Right lung (tissue), 5 donors: Measurements from ENCODE around the gene FHIT. TPM values are rescaled to one million over a fixed set of nuclear protein-coding genes. Genes with fewer than 3 reads are reported as not detected.
A peak's percentile ranks its signal among the peaks of the same experiment; 100 is the strongest.
"Not testable (repeated sequence)": the region's sequence is repeated elsewhere in the genome, so short reads cannot be mapped to it uniquely, and the experiment has no call there.

ENCODE experiments used
- DNase-seq, 2 donors: peaks; one replicate each; pipeline ENCODE4 v3.0.0-alpha.2; 2013
- polyA plus RNA-seq, 5 donors: library from polyadenylated mRNA; unstranded; fragments of 120-200 nt; gene quantifications; one replicate each; pipeline versions ENCODE4 v1.2.1 to v1.2.3, GENCODE V29; 2013; ENCODE audit warnings: inconsistent platforms in 1 of 5, low replicate concordance in 1 of 5; ENCODE audit not compliant: insufficient read length in 5 of 5, insufficient read depth in 1 of 5

The FHIT gene
- polyA plus RNA-seq, 5 donors: 9.1 to 17.8 (median 10.6) TPM

DNA sequence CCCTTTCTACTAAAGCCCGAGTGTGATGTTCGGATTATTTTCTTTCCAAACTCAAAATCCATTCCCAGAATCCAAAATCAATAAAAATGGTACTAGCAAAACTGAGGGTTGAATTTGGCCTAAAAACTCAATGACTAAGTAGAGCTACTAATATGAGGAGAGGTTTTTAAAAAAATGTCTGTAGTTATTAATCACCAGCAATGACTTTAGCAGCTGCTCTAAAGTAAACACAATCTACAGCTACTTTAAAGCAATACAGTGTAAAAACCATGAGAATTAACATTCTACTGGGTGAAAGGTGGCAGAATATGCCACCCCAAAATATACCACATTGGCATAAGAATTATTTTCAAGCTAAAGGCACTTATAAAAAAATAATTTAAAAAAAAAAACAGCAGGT lies 23.5 kb downstream of the FHIT start:
- DNase-seq: peak; percentile 24 to 38

DNA sequence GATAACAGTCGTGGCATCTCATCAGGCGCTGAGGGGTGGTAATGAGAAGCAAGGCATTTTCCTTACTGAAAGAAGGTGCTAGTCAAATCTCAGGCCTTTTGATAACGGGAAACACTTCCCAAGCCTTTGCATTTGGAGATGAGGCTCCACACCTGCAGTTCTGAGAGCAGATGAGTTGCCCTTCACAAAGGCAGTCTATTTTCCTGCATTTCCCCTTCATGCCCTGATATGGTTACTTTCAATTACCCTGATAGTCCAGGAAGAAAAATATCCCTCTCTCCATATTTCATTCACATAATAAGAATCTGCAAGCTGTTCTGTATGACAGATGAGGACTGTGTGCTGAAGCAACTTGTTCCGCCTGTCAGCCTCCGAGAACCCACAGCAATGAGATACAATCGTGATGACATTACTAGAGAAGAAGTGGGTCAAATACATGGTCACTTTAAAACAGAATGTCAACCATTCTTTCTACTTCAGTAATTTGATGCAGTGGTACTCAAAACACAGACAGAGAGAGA lies 25.0 kb downstream of the FHIT start:
- no peak for DNase-seq

DNA sequence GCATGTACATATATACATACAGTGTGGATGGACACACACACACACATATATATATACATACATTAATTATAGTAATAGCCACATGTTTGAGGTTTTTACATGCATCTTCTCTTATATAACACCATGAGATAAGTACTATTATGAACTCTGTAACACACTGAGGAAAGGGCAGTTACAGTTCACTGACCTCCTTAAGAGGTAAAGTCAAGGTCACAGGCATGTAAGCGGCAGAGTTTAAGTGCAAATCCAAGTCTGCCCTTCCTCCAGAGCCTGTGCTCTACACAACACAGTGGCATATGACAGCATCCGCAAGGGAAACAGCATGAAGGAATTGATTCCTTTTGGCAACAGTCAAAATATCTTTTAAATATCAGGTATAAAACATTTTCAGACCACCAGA lies 26.4 kb downstream of the FHIT start:
- DNase-seq: no peak

DNA sequence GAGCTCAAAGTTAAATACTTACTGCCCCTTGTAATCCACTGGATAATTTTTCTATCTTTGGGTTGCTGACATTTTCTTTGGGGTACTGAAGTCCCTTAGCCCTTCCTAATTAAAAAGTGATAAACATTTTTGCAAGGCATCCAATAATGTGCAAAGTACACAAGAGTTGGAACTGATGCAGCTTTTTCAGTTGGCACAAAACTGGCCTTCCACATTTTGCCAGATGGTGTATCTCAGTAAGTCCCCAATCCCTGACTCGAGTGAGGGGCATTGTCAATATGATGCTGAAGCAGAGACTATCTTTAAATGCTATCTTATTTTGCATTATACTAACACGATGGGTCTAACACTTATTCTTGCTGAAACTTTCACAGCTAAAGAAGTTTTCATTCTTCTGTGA lies 27.8 kb downstream of the FHIT start:
- no peak for DNase-seq

DNA sequence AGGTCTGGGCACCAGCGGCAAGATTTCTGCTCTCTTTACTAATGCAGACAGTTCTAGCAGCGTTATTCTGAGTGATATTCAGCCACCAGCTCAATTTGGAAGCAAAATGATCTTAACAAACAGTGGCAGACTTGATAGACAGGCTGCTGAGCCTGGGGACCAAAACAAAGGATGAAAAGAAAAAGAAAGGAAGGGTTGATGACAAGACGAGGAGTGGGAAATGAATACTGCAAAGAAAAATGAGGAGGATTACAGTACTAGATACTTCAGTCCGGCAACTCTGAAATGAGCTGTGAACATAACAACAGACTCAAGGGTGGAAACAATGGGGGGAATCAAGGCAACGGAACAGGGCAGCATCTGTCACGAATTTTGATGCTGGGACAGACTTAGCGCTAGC lies 28.8 kb downstream of the FHIT start:
- DNase-seq: no peak

DNA sequence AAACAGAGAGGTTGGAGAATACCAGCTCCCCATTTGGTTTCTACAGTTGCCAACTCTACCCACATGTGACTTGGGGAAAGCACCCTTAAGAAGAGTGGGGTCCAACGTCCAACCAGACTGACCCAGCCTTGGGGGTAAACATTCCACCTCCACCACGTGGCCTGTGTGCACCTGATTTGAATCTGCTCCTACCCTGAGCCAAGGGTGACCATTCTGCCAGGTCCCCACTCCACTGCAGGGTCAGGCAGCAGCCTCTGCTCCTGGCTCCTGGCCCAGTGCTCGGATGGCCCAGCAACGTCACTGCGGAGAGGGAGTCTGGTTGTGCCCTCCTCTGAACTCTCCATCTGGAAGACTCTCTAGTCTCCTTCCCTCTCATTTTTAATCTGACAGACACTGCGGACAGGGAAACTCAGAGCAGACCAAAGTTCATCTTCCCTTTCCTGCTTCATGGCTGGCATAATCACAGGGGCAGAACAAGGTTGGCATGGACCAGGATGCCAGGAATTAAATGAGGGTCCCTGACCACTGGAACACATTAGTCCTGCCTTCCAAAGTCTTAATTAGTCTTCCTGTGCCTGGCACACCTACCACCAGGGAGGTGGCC lies 29.4 kb downstream of the FHIT start:
- DNase-seq: no peak

DNA sequence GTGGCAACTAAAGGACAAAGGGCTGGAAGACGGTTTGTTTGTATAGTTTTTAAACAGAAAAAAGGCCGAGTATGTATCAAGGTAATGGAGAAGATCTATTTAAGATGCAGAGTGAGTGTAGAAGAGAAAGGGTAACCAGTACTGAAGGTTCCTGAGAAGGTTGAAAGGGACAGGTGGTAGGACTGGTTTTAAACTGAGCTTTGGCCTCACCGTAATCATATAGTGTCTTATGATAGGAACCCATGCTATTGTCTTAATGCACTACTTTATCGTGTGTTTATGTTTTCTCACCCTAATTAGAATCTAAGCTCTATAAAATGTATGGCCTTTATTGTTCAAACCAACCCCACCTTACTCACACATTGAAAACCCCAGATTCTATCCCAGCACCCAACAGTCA lies 32.7 kb downstream of the FHIT start:
- no peak for DNase-seq

DNA sequence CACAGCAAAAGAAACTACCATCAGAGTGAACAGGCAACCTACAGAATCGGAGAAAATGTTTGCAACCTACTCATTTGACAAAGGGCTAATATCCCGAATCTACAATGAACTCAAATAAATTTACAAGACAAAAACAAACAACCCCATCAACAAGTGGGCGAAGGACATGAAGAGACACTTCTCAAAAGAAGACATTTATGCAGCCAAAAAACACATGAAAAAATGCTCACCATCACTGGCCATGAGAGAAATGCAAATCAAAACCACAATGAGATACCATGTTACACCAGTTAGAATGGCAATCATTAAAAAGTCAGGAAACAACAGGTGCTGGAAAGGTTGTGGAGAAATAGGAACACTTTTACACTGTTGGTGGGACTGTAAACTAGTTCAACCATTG lies 35.1 kb downstream of the FHIT start:
- not testable (repeated sequence) for DNase-seq

DNA sequence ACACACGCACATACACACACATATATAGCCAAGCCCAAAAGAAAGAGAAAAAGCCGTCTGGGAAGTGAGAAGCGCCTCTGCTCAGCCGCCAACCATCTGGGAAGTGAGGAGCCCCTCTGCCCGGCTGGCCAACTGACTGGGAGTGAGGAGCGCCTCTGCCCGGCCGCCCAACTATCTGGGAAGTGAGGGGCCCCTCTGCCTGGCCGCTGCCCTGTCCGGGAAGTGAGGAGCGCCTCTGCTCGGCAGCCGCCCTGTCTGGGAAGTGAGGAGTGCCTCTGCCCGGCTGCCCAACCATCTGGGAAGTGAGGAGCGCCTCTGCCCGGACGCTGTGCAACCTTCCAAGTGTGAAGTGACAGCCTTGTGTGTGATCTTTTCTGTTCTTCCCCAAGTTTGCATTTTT lies 49.2 kb downstream of the FHIT start:
- no peak for DNase-seq

DNA sequence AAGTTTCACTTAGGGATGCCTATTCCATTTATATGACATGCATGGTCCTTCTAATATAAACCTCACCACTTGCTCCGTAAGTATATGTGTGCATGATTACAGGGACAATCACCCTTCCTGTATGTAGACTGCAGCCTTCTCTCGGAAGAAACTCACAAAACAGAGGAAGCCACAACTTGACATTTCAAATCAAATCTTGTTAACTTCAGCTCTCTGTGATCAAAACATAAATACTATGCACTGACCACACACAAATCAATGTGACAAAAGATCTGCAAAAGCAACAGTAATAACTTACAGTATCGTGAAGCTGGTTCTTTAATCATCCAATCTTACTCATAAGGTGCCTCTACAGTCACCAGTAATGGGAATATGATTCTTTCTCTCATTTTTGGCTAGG lies 50.2 kb downstream of the FHIT start:
- DNase-seq: no peak

DNA sequence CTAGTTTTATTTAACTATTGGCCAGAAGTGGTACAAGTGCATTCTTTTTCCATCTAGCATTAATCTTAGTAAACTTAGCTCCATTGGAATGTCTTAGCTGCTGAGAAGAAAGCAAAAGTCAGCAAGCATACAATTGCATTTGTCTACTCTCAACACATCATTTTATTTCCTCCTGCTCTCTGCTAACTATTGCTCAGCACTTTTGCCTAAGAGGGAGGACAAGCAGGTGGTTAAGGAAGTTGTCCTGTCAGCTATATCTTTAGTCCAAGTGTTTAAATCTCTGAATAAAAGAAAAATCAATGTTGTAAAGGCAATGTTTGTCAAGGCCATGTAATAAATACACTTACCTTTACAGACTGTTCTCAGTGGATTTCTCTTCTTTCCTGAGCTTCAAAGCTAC lies 51.0 kb downstream of the FHIT start:
- DNase-seq: no peak

DNA sequence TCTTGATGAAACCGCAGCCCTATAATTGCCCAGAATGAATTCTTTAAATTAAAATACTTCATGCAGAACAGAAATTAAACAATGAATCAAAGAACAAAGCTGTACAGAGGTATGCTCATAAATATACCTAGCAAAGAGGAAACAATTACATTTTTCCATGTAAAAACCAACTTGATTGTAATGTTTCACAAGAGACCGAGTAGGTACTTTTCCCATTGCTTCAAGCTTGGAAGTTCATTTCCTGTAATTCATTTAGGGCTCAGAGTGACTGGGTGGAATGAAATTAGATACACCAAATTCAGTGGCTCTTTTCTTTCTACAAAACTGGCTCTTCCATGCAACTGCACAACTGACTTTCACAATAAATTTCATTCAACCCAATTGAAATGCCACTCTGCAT lies 51.4 kb downstream of the FHIT start:
- no peak for DNase-seq

DNA sequence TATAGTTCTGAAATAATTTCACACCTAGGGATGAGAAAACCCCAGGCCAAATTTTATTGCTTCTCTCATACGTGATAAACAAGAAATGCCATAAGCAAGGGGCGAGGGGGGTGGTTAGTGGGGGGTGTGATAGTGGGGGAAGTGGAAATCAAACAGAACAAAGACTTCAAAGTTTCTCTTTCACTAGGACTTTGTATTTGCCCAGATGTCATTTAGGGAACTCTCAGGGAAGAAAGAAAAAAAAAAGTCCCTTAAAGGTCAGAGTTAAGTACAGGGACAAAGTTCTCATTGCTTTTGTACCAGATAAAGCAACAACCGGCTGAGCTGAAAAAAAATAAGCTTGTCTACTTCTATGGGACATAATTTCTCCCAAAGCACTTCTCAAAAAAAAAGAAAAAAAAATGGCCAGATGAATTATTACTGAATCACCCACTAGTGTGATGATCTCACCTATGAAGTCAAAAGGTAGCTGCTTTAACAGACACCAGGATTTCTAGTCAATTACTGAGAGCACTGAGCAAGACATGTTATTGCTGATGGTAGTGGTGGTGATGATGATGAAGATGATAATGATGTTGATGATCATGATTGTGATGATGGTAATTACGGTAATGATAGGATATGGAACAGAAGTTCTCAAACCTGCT lies 56.2 kb downstream of the FHIT start:
- DNase-seq: no peak

DNA sequence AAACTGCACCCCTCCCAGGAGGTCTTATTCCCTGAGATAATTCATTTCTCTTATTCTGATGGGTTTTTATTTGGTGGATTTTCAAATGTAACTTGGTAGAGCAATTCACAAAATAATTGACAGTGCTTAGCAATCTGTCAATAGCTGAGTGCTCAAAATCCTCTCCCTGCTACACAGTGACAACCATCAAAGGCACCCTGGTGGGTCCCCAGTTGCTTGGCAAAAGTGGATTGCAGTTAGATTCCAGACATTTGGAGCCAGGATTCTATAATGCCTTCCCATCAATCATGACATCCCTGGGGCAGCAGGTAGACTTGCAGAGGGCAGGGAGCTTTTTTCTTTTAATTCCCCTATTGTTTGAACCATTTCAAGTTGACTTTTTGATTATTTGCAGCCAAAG lies 59.0 kb downstream of the FHIT start:
- DNase-seq: no peak

DNA sequence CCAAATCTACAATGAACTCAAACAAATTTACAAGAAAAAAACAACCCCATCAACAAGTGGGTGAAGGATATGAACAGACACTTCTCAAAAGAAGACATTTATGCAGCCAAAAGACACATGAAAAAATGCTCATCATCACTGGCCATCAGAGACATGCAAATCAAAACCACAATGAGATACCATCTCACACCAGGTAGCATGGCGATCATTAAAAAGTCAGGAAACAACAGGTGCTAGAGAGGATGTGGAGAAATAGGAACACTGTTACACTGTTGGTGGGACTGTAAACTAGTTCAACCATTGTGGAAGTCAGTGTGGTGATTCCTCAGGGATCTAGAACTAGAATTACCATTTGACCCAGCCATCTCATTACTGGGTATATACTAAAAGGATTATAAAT lies 61.0 kb downstream of the FHIT start:
- not testable (repeated sequence) for DNase-seq

DNA sequence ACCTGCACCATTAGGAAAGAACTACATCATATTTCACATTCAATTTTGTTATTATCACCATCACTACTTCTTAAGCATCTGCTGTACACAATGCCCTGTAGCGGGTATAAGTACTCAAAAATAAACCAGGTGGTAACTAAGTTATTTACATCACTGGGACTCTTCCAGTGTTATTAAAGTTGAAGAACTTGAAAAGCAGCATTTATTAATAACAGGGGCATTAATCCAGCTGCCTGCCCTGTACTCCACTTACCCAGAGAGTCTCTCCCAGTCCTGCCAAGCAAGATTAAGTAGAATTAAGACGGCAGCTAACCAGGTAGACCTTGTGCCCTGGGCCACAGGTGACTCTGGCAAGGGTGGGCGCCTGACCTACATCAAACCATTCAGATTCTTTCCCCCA lies 65.2 kb downstream of the FHIT start:
- DNase-seq: no peak

DNA sequence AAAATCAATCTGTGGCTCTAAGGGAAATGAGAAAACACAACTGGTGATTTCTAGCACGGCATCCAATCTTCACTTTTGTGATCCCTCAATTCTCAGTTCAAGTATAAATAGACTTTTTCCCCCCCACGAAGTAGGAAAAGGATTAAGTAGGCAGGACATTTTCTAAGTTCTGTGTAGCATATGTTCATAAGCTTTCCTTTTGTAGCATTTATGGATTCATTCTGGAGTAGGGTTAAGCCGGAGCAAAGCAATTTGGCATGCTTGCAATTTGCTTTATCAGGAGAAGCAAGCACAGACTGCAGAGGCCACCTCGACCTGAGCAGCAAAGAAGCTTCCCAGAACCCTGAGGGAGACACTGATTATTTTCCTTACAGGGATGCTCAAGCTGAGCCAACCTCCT lies 66.3 kb downstream of the FHIT start:
- no peak for DNase-seq

DNA sequence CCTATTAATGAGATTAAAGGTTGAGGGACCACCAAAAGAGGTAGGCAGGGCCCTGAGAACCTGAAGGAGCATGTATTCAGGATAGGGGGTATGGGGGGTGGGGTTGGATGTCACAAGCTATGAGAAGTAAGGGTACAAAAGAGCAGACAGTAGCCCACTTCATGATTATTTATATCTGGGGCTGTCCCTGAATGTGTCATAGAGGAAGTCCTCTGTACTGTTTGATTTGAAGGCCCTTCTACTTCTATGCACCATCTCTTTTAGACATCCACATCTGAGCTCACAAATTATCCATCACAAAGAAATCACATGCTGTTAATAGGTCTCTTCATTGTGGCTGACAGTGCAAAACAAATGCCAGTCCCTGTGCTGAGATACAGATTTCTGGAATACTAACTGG lies 68.6 kb downstream of the FHIT start:
- DNase-seq: no peak

DNA sequence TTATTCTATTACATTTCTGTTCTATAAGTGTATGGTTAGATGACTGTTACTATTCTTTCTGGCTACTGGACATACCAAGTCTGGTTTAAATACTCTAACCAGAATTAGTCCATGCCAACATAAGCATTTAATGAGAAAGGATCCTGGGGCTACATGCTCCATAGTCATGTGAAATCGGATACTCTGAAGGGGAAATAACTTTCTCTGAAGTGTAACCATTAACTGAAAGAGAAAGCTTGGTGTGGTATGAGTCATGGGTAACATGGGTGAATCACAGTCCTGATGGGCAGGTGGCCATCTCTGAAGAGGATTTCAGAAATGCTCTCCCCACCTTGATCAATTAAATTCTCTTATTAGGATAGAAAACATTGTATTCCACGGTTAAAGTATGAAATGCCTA lies 69.4 kb downstream of the FHIT start:
- DNase-seq: no peak

DNA sequence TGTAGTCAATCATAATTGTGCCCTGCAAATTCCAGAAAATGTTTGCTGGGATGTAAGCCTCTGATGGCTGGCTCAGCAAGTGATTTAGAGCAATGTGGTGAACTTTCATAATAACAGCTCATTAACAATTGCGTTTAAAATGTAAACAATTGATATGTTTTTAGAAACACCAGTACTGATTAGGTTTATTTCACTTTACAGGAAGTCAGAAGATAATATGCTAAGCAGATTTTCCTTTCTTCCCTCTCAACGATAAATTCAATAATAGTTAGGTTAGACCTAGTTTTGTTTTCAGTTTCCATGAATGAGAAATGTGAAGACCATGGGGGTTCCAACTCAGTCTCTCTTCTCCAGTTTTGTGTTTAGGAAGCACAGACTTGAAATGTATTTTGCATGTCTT lies 71.0 kb downstream of the FHIT start:
- DNase-seq: no peak

DNA sequence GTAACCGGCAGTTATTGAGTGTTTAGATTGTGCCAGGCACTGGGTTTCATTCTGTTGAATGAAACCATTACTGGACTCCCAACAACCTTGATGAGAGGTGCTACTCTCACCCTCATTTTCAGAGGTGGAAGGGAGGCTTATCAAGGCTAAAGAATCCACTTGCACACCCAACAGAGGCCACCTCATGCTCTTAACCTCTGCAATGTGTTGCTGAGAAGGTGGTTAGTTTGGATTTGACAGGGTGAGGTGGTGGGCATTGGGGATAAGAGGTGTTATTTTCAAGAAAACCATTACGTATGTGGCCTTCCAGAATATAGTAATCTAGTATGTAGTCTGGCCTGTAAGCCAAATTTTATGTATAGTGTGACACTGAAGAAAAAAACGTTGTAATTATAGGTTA lies 73.1 kb downstream of the FHIT start:
- DNase-seq: no peak

DNA sequence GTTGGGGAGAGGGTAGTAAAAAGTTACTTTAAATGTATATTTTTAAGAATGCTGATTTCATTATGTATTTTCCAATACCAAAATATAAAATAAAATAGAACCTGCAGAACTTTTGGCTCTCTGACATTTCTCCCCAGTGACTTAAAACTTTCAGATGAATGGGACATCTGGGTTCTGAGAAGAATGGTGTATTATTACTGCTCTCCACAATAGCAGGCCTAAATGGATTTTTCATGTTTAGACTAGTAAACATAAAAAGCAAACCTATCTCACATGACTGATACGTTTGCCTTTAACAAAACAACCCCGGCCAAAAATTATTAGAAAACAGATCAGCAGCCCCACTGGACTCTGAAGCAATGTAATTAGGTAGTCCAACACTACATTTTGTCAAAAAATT lies 73.8 kb downstream of the FHIT start:
- no peak for DNase-seq

DNA sequence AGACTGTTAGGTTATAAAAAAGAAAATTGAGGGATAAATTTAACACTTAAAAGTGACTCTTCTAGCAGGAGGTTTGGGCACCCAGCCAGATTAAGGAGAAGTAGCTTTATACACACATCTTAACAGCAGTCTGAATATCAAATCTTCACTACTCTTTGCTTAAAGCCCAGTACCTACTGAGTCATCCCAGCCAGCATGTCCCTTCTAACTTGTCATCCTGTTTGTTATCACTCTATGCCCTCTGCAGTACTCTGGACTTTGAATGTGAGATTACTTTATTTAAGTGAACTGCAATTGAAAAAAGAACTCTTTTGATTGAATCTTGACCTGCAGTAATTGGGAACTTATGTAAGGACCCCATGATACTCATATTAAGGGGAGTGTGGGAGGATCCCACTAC lies 77.6 kb downstream of the FHIT start:
- DNase-seq: no peak

DNA sequence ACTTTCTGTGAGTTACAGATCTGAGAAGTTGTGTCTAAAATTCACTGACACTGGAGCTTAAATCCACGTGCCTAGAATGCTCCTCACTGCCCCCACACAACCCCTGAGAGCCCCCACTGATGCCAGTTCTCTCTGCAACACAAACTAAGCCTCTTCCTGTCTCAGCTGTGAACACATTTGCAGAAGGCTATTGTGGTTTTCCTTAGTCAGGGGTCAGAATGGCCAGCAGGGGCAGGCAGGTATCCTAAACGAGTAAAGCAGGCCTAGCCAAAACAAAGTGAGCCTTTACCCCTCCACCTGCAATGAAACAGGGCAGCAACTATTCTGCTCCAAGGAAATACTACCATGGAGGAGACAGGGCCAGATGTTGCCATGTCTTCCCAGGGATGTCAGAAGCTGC lies 78.6 kb downstream of the FHIT start:
- DNase-seq: no peak
